ENCODE data around the gene AGXT.
A peak's percentile ranks its signal among the peaks of the same experiment; 100 is the strongest.
"Not testable (repeated sequence)": the region's sequence is repeated elsewhere in the genome, so short reads cannot be mapped to it uniquely, and the experiment has no call there.

Gene AGXT

GRCh38 chr2:240840435-240841060 is 28.1 kb upstream of the AGXT start:
- peak; percentile 55 for DNase-seq

DNA sequence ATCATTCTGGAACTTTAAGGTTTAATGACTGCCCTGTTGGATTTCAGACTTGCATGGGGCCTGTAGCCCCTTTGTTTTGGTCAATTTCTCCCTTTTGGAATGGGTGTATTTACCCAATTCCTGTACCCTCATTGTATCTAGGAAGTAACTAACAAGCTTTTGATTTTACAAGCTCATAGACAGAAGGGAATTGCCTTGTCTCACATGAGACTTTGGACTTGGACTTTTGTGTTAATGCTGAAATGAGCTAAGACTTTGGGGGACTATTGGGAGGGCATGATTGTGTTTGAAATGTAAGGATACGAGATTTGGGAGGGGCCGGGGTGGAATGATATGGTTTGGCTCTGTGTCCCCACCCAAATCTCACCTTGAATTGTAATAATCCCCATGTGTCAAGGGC is 22.3 kb upstream of the AGXT start:
- not testable (repeated sequence) for DNase-seq

GRCh38 chr2:240846873-240847595 is 21.6 kb upstream of the AGXT start:
- DNase-seq, result no peak

GRCh38 chr2:240847817-240848216 is 20.8 kb upstream of the AGXT start:
- no peak for DNase-seq

- no peak for DNase-seq
Measured at GRCh38 chr2:240848900-240849680, 19.5 kb upstream of the AGXT start.

- no peak for DNase-seq
Measured at GRCh38 chr2:240850026-240850425, 18.6 kb upstream of the AGXT start.

- DNase-seq, result no peak
Measured at GRCh38 chr2:240850756-240851077, 17.9 kb upstream of the AGXT start.

DNA sequence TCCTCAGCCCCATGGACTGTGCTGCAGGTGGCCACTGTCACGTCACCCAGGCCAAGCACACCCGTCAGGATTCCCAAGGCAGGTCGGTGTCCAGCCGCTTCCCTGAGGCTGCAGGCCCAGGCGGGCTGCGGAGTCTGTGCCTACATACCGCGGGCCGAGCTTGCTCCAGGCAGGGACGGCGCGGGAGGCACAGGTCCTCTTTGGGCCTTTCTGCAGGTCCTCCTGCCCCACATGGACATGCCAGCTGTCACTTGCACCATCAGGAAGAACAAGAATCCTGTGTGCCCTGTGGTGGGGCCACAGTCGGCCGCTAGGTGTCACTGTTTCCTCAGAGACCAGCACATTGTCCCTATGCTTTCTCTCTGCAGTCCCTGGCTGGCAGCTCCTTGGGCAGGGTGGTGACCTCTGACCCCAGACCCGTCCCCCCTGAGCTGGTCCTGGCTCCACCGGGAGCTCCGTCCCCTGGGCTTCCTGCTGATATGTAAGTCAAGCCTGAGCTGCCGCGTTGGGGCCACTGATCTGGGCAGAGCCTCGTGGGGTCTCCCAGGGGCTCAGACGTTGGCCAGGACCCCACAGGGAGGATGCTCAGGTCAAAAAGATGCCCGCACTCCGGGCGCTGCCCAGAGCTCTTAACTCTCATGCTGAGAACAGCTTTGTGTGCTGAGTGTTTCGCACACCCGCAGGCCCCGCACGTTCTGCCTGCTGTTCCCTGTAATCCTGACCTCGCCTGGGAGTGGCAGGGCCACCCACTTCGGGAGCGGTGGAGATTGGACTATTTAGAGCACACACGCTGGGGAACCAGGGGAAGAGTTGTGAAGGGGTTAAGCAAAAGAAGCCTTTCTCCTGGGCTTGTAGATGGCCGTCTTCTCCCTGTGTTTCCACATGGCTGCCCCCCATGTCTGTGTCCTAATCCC is 17.3 kb upstream of the AGXT start:
- DNase-seq, result peak; percentile 83

GRCh38 chr2:240852671-240853314 is 15.8 kb upstream of the AGXT start:
- no peak for DNase-seq

DNA sequence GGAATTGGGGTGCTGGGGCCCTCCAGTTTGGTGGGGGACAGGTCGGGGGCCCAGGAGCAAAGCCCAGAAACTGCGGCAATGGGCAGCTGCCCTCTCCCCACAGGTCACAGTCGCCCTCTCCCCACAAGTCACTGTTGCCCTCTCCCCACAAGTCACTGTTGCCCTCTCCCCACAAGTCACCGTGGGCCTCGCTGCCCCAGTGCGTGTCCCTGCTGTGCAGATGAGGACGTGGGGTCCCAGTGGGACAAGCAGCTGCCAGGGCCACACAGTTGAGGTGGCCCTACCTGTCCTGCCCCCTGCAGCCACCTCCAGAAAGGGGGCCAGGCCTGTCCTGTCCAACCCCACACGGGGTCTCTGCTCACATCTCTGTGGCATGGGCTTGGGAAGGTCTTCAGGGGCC is 13.0 kb upstream of the AGXT start:
- DNase-seq, result no peak

GRCh38 chr2:240856151-240856980 is 12.3 kb upstream of the AGXT start:
- DNase-seq, result no peak

GRCh38 chr2:240857039-240858008 is 11.3 kb upstream of the AGXT start:
- no peak for DNase-seq

GRCh38 chr2:240858321-240858720 is 10.3 kb upstream of the AGXT start:
- no peak for DNase-seq

DNA sequence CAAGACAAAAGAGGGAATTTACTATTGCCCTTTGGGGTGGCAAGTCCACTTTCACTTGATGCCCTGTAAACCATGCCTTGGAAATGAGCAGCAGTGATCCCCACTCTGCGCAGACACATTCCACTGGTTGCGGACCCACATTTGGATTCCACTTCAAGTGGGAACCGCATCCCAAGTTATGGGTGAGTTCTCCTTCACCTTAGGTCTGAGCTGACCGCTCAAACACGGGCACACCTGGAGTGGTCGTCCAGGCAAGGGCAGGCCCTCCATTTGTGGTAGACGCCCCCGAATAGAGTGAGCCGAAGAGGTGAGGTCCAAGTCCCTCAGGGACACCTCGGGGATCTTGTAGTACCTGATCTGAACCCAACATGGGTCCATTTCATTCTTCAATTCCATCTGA is 9.8 kb upstream of the AGXT start:
- no peak for DNase-seq

GRCh38 chr2:240861547-240861946 is 7.1 kb upstream of the AGXT start:
- DNase-seq, result no peak

DNA sequence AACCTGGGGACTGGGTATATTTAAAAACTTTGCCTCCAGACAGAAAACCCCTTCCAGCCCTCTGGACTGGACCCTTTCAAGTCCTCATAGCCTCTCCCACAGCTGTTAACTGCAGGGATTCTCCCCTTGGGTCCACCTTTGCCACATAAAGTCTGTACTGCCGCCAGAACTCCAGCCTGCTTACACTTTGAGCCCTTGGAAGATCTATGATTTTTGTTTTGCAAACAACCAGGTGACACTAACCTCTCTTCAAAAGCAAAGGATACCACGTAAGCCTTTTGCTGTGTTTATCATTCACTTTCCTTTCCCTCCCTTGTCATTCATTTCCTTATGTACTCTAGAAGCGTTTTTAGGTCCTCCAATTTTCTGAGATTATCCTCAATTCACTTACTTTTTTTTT is 4.1 kb upstream of the AGXT start:
- no peak for DNase-seq

DNA sequence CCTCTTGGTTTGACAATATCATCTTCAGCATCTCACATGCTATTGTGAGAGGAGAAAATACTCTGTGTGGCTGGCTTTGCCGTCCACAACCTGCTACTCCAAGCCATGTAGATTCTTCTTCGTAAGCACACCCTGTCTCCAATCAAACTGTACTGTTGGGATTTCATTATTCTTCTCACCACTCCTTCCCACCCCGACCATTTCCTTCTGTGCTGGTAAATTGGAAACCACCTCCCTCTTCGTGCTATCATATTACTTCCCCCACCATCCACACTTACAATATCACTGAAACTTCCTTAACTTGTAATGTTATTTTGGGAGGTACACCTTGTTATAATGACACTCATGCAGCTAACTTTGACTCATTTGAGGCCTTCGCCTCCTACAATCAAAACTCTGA is 3.2 kb upstream of the AGXT start:
- DNase-seq, result no peak

- no peak for DNase-seq
Measured at GRCh38 chr2:240869109-240869955, 708 bp downstream of the AGXT start.

Measured in hematopoietic multipotent progenitor cell treated with erythropoietin and hydrocortisone succinate and interleukin-3 and kit ligand, for 6 days (in vitro differentiated cells).